Measurements from ENCODE around the gene AKTIP. TPM values are rescaled to one million over a fixed set of nuclear protein-coding genes. Genes with fewer than 3 reads are reported as not detected.

The AKTIP gene
- 10 to 100 TPM; 51.2 to 53.3 TPM for total RNA-seq
- polyA plus RNA-seq (2013, experiment 1 of 2) = 56.0 TPM
- polyA plus RNA-seq (2013, experiment 2 of 2) = 56.2 TPM
- total RNA-seq = 4.2 to 141 (median 45.9) reads per million in 172 experiments

GRCh38 chr16:53502331-53503269 lies at the start of gene AKTIP:
TSS of gene AKTIP (minus strand) at chr16:53503209. CDS start at chr16:53500259, 2,950 bp downstream.
- peaks cover 49% of the 10 kb centered on the region for H3K36me3 Mint-ChIP-seq (ENCODE audit: low read depth)
- intact Hi-C loops (cut with DNase I, micrococcal nuclease) = loop anchor here (1.0 to 5.0 kb wide), 8 partner anchors 16 to 375 kb away; partner anchors contain the start of gene RBL2 (in 2 of the 2)
- H3K4me1 ChIP-seq (ENCODE audit: insufficient read depth, low read length) = peaks cover 44% of the 10 kb centered on the region
- no peaks in the 10 kb centered on the region for H3K27me3 Mint-ChIP-seq
- H3K27ac Mint-ChIP-seq = peak within 1 kb of the TSS; percentile 88
- H3K4me3 Mint-ChIP-seq = peak within 1 kb of the TSS; percentile 98
- peaks cover 24% of the 10 kb centered on the region for H3K36me3 ChIP-seq (ENCODE audit: insufficient read depth, low read length)
- peaks cover 73% of the 10 kb centered on the region for H3K4me1 Mint-ChIP-seq (ENCODE audit: low read depth)
- no peaks in the 10 kb centered on the region for H3K9me3 Mint-ChIP-seq
- POLR2A ChIA-PET = interaction anchor here (0.7 to 9.6 kb wide), 21 partner anchors 8 to 448 kb away, joined by 3 to 166 read pairs (median 6); partner anchors contain the start of genes CHD9, FTO, RBL2 and RPGRIP1L
- no peak for TF ChIP-seq CTCF (IDR thresholded peaks at IDR 0.05)
- no peaks in the 10 kb centered on the region for H3K27me3 ChIP-seq (ENCODE audit: control insufficient read depth in 1 of 2, insufficient read depth in 2 of 2, low read length in 2 of 2)
- peak within 1 kb of the TSS; percentile 76 for H3K4me3 ChIP-seq (ENCODE audit: low read length)
- CTCF ChIA-PET = interaction anchor here (1.5 kb wide), 1 partner anchor 15 kb away, joined by 4 read pairs; no protein-coding TSS in a partner anchor
- no peaks in the 10 kb centered on the region for H3K9me3 ChIP-seq (ENCODE audit: control insufficient read depth in 1 of 2, insufficient read depth in 1 of 2, low read length in 2 of 2)
- H3K27ac ChIP-seq (ENCODE audit: low read depth in 1 of 2, low read length in 2 of 2) = peak within 1 kb of the TSS; percentile 76 to 84
- DNase-seq = peak in 9 of 14 experiments; percentile 25 to 63 (median 43)
- peak; percentile 10 for ATAC-seq (ENCODE audit: poor library complexity)

- H3K4me3 ChIP-seq (ENCODE audit: low read length) = no peak overlapping the region
- intact Hi-C loops (cut with DNase I, micrococcal nuclease) = loop anchor here (2.0 to 10.0 kb wide), 7 partner anchors 342 to 1915 kb away; partner anchors contain the start of gene IRX5 (in 1 of the 2)
- no peaks in the 10 kb centered on the region for H3K36me3 ChIP-seq (ENCODE audit: insufficient read depth, low read length)
- Mint-ChIP-seq H3K9me3 (no peaks in the 10 kb centered on the region), H3K27ac (no peak overlapping the region), H3K27me3 (peaks cover 38% of the 10 kb centered on the region), H3K4me1 (ENCODE audit: low read depth) (peaks cover 35% of the 10 kb centered on the region), H3K36me3 (ENCODE audit: low read depth) (no peaks in the 10 kb centered on the region), H3K4me3 (no peak overlapping the region)
- CTCF ChIA-PET = interaction anchor here (0.6 to 1.3 kb wide), 3 partner anchors 21 to 1915 kb away, joined by 3 to 4 read pairs (median 3); no protein-coding TSS in a partner anchor
- H3K9me3 ChIP-seq (ENCODE audit: control insufficient read depth in 1 of 2, insufficient read depth in 1 of 2, low read length in 2 of 2) = no peaks in the 10 kb centered on the region
- TF ChIP-seq CTCF (IDR thresholded peaks at IDR 0.05) = peak; percentile 74
- H3K27ac ChIP-seq (ENCODE audit: low read depth in 1 of 2, low read length in 2 of 2) = no peak overlapping the region
- ATAC-seq (ENCODE audit: poor library complexity) (peak; percentile 67), DNase-seq (peak; percentile 22 to 81 (median 38))
- H3K4me1 ChIP-seq (ENCODE audit: insufficient read depth, low read length) = peaks cover 23% of the 10 kb centered on the region
- POLR2A ChIA-PET = interaction anchor here (1.0 kb wide), 1 partner anchor 46 kb away, joined by 5 read pairs; no protein-coding TSS in a partner anchor
- peaks cover 3% of the 10 kb centered on the region in 2 experiments for H3K27me3 ChIP-seq (ENCODE audit: control insufficient read depth in 1 of 2, insufficient read depth in 2 of 2, low read length in 2 of 2)
These were observed 47.1 kb upstream of the AKTIP start for GRCh38 chr16:53549970-53550690.

GRCh38 chr16:53546988-53547391 lies 44.0 kb upstream of the AKTIP start:
- Mint-ChIP-seq H3K36me3 (ENCODE audit: low read depth) (no peaks in the 10 kb centered on the region), H3K9me3 (no peaks in the 10 kb centered on the region), H3K27ac (no peak overlapping the region), H3K27me3 (peaks cover 38% of the 10 kb centered on the region), H3K4me3 (no peak overlapping the region), H3K4me1 (ENCODE audit: low read depth) (peaks cover 55% of the 10 kb centered on the region)
- POLR2A ChIA-PET = interaction anchor here (1.6 kb wide), 1 partner anchor 11 kb away, joined by 3 read pairs; no protein-coding TSS in a partner anchor
- ATAC-seq (ENCODE audit: poor library complexity) (no peak), DNase-seq (no peak)
- no peaks in the 10 kb centered on the region for H3K9me3 ChIP-seq (ENCODE audit: control insufficient read depth in 1 of 2, insufficient read depth in 1 of 2, low read length in 2 of 2)
- intact Hi-C loops (cut with DNase I, micrococcal nuclease) = loop anchor here in 1 of 2 experiments (10.0 kb wide), 1 partner anchor 1388 kb away; the partner anchor contains the start of gene IRX5
- H3K27me3 ChIP-seq (ENCODE audit: control insufficient read depth in 1 of 2, insufficient read depth in 2 of 2, low read length in 2 of 2) = peaks cover 3% of the 10 kb centered on the region in 2 experiments
- TF ChIP-seq CTCF (IDR thresholded peaks at IDR 0.05) = no peak
- H3K4me3 ChIP-seq (ENCODE audit: low read length) = no peak overlapping the region
- peaks cover 28% of the 10 kb centered on the region for H3K4me1 ChIP-seq (ENCODE audit: insufficient read depth, low read length)
- CTCF ChIA-PET = no interaction called here
- H3K27ac ChIP-seq (ENCODE audit: low read depth in 1 of 2, low read length in 2 of 2) = no peak overlapping the region
- no peaks in the 10 kb centered on the region for H3K36me3 ChIP-seq (ENCODE audit: insufficient read depth, low read length)
